Renal cortex interstitium (tissue), 11 donors: Measurements from ENCODE around the gene TBCB. TPM values are rescaled to one million over a fixed set of nuclear protein-coding genes. Genes with fewer than 3 reads are reported as not detected.
"Not testable (repeated sequence)": the region's sequence is repeated elsewhere in the genome, so short reads cannot be mapped to it uniquely, and the experiment has no call there.

Experiments
- DNase-seq, 11 donors: peaks; one replicate each; pipeline ENCODE4 v3.0.0-alpha.2; 2013; ENCODE audit warnings: low read depth in 9 of 11, low spot score in 4 of 11; ENCODE audit errors: extremely low read depth in 1 of 11
- polyA plus RNA-seq, 3 donors: library from polyadenylated mRNA; unstranded; fragments of 120-200 nt; gene quantifications; one replicate each; pipeline ENCODE4 v1.2.1, GENCODE V29; 2013; ENCODE audit not compliant: insufficient read length in 3 of 3

TBCB gene
- polyA plus RNA-seq, 3 donors, result 107 to 146 (median 119) TPM

DNA sequence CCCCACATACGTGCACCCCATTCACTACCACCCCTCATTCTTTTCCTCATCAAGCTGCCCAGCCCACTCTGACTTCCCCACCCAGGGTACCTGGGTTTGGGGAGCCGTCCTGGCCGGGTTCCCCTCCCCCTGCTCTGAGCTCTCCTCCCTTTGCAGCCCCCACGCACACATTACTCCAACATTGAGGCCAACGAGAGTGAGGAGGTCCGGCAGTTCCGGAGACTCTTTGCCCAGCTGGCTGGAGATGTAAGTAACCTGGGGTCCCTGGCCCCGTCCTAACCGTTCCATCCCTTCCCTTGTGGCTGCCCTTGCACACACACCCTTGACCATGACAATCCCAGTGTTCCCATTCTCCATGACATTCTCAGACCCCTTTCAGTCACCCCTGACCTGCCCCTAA is 27.2 kb downstream of the TBCB start:
- DNase-seq, result no peak

DNA sequence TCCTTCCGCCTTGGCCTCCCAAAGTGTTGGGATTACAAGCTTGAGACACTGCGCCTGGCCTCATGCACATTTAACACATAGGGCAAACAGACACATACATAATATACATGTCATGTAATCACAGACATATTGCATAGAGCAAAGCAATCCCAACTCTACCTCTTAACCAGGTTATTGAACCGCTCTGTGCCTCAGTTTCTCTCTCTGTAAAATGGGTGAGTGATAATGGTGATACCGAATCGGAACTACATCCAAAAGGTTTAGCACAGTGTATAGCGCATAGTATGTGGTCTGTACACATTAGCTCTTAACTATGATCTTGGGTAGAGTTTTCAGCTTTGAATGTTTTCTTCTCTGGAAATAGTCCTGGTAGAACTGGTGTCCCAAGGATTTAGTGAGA is 29.4 kb downstream of the TBCB start:
- no peak for DNase-seq

DNA sequence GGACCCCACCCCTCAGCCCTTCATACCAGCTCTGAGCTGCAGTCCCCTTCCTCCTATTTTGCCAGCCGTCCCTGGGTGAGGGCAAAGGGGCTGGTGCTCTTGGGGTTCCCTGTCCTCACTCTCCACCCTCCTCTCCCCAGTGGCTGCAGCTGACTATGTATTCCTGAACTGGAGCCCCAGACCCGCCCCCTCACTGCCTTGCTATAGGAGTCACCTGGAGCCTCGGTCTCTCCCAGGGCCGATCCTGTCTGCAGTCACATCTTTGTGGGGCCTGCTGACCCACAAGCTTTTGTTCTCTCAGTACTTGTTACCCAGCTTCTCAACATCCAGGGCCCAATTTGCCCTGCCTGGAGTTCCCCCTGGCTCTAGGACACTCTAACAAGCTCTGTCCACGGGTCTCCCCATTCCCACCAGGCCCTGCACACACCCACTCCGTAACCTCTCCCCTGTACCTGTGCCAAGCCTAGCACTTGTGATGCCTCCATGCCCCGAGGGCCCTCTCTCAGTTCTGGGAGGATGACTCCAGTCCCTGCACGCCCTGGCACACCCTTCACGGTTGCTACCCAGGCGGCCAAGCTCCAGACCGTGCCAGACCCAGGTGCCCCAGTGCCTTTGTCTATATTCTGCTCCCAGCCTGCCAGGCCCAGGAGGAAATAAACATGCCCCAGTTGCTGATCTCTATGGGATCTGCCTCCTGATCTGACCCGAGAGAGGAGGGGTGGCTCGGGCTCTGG is 34.6 kb downstream of the TBCB start:
- no peak for DNase-seq

DNA sequence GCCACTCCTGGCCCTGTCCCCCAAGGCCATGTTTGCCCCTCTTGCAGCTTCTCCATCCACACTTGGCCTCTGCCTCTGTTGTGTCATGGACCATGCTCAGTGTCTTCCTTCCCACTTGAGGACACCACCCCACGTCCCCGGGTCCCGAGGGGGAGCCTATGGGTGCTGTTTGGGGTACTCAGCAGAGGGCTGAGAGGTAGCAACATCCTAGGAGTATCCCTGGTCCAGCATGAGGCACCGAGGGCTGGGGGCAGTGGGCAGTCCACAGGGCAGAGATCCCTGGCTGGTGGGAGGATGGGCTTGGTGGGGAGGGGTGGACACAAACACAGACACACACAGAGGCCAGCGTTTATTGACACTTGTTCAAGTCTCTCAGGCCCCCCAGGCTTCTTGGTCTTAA is 35.3 kb downstream of the TBCB start:
- no peak for DNase-seq

DNA sequence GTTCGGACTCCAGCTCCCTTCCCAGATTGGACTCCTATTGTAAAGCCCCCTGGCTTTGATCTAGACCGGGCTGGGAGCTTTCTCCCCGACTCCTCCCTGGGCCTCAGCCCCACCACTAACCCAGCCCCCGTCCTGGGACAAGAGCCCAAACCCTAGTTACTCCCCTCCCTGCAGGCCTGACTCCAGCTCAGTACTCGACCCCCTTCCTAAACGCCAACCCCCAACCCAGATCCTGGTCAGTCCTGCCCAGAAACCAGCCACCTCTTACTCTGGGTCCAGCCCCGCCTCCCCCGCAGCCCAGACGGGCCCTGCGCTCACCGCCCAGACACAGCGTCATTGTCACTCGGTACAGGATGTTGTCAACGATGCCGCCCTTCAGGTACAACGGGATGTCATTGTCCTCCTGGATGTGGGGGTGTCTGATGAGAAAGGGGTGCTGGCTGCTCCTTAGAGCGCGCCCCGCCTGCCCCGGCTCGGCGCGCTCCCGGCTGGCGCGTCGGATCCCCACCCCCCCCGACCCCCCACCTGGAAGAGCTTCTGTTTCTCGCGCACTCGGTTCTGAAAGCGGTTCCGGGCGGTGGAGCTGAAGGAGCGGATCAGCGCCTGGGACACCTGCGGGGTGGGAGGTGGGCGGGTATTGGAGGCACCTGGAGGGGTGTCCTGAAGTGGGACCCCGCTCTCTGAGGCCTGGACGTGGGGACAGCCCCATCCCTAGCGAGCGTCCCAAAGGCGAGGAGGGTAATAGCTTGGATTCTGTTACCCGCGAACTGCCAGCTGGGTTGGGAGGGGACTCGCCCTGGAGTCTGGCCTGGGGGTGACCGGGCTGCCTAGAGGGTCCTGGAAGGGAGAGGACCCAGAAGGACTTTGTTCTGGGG is 36.1 kb downstream of the TBCB start:
- peak in 4 of 11 donors; percentile 24 to 51 (median 46) for DNase-seq

DNA sequence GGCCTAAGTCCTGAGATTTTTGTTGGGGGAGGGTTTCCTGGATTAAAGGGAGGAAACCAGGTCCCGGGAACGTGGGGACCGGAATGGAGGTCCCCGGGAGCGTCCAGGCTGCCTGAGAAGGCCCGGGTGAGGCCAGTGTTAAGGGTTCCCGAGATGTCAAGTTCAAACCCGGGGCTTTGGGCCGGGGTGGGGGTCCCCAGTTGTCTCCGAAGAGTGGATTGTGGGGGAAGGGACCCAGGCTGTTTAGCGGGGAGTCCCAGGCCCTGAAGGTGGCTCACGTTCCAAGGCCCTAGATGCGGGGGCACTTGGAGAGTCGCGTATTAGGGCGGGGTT is 36.7 kb downstream of the TBCB start:
- DNase-seq, result peak in 1 of 11 donors; percentile 16

DNA sequence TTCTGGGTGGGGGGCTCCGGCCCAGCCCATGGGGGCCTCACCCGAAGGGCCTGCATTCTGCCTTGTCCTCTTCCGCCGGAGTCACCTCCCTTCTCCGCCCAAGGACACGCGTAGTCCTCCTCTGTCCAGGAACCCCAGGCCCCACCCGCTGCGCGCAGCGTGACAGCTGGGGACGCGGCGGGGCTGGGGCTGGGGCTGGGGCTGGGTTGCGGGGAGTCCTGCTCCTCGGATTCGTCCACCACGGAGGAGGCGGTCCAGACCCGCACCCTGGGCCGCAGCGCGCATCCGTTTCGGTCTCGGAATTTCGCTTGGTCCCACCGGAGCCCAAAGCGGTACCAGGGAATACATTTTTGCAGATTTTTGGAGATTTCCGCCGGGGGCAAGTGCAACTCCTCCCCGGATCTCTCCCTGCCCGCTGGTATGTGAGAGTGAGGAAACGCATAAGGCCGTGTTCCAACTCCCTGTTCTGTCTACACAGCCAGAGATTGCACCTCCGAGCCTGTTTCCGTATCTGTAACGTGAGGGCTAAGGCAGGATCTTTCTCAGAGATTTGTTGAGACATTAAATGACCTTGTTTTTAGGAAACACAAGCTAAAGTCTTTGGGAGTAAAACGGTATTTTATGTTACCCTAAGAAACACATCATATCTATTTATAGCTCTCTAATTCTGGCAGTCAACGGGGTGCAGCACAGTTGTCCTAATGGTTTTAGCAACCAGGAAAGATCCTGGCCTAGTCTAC is 37.3 kb downstream of the TBCB start, which contains the start of gene COX7A1:
Gene COX7A1 (minus strand): TSS at position 96 of the 740 bp plus-strand sequence. CDS start 40 bp downstream, at position 56.
- peak in 5 of 11 donors; percentile 31 to 48 (median 34) for DNase-seq

DNA sequence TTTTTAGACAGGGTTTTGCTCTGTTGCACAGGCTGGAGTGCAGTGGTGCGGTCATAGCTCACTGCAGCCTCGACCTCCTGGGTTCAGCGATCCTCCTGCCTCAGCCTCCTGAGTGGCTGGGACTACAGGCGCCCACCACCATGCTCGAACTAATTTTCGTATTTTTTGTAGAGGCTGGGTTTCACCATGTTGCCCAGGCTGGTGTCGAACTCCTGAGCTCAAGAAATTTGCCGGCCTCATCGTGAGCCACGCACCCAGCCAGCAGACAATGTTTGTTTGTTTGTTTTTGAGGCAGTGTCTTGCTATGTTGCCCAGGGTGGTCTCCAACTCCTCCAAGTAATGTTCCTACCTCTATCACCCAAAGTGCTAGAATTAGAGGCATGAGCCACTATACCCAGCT is 37.9 kb downstream of the TBCB start:
- no peak for DNase-seq

DNA sequence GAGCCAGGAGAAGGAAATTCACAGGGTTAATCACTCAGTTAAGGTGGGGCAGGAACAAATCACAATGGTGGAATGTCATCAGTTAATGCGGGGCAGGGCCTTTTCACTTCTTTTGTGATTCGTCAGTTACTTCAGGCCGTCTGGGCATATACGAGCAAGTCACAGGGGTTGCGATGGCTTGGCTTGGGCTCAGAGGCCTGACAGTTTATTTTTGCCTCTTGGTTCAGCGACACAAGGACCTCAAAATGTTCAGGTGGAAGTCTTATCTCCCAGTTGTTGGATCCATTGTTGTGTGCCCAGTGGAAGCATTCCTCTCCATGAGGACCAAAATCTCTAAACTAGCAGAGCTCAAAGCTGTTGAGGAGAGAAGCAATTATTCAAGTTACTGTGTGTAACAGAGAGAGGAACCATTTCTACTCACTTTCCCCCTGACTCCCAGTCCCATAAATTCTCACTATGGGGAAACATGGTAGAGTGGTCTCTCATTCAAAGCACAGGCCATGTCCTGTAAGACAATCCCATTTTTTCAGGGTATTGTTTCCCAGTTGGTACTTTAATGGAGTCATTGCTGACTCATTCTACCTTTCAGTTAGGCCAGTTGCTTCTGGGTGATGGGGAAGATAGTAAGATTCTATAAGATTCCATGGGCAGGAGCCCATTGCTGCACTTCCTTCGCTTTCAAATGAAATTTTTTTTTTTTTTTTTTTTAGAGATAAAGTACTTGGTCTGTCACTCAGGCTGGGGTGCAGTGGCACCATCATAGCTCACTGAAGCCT is 45.7 kb downstream of the TBCB start:
- no peak for DNase-seq

DNA sequence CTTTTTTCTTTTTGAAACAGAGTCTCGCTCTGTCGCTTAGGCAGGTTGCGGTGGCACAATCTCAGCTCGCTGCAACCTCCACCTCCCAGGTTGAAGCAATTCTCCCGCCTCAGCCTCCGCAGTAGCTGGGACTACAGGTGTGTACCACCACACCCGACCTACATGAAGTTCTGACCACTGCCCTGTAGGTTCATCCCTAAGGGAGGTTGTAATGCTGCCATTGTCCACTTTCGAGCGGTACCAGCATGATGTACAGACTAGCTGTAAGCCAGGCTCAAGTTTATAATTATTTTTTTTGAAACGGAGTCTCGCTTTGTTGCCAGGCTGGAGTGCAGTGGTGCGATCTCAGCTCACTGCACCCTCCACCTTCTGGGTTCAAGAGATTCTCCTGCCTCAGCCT is 48.5 kb downstream of the TBCB start:
- no peak for DNase-seq

DNA sequence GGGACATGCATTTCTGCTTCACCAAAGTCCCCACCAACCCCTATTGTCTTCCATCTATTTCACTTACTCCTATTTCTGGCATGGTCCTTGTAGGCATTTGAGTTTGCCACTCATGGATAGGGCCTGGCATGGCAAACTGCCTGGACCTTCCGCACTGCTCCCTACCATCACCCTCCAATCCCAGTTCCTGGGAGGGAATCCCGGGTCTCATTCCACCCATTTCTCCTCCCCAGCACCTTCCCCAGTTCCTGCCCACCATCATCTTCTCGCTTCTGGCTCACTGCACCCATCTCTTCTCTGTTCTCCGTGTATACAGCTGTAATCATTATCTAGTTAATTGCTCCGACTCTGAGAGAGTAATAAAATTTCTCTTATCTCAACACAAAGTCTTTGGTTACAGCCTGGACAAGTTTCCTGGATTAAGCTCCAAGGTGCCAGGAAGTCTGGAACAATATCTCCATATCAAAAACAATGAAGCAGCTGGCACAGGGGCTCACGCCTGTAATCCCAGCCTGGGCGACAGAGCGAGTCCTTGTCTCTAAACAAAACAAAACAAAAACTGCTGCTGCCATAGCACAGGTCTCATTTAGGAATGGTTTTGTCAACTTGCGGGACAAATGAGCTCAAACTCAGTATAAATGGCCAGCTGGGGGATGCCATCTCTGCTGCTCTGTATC is 54.0 kb downstream of the TBCB start:
- peak in 7 of 11 donors; percentile 30 to 70 (median 57) for DNase-seq

DNA sequence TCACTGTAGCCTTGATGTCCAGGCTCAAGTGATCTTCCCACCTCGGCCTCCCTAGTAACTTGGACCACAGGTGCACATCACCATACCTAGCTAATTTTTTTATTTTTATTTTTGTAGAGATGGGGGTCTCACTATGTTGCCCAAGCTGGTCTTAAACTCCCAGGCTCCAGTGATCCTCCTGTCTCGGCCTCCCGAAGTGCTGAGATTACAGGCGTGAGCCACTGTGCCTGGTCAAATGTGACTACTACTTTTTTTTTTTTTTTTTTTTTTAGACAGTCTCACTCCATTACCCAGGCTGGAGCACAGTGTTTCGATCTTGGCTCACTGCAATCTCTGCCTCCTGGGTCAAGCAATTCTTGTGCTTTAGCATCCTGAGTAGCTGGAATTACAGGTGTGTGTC is 57.6 kb downstream of the TBCB start:
- no peak for DNase-seq

DNA sequence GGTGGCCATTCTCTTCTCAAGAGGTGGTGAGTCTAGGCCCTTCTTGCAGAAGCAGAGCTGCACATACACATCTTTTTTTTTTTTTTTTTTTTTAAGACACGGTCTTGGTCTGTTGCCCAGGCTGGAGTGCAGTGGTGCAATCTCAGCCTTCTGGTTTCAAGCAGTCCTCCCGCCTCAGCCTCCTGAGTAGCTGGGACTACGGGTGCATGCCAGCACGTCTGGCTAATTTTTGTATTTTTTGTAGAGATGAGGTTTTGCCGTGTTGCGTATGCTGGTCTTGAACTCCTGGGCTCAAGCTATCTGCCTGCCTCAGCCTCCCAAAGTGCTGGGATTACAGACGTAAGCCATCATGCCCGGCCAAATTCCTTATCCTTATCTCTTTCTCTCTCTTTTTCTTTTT is 58.6 kb downstream of the TBCB start:
- DNase-seq, result not testable (repeated sequence)

Other genes with a start within 250 kb of the TBCB start
- 10 to 100 TPM; 24.2 to 27.4 (median 27.3) TPM for gene APLP1, start 246.9 kb upstream of the TBCB start, polyA plus RNA-seq
- 1 to 10 TPM; 2.4 to 5.9 (median 3.6) TPM for gene NFKBID, start 214.9 kb upstream of the TBCB start, polyA plus RNA-seq
- gene HCST, start 212.9 kb upstream of the TBCB start, polyA plus RNA-seq, result 1 to 10 TPM; 3.3 to 5.4 (median 5.3) TPM
- gene TYROBP, start 207.2 kb upstream of the TBCB start, polyA plus RNA-seq, result 10 to 100 TPM in 2 of 3 donors, 1 to 10 TPM in 1; 9.0 to 14.3 (median 11.9) TPM
- 10 to 100 TPM in 2 of 3 donors, 1 to 10 TPM in 1; 8.2 to 13.9 (median 13.3) TPM for gene LRFN3, start 179.1 kb upstream of the TBCB start, polyA plus RNA-seq
- gene SDHAF1, start 120.3 kb upstream of the TBCB start, polyA plus RNA-seq, result 10 to 100 TPM; 10.6 to 15.7 (median 15.3) TPM
- gene SYNE4, start 106.7 kb upstream of the TBCB start, polyA plus RNA-seq, result 10 to 100 TPM in 2 of 3 donors, 1 to 10 TPM in 1; 9.8 to 16.4 (median 11.8) TPM
- 10 to 100 TPM; 14.0 to 15.8 (median 15.4) TPM for gene ALKBH6, start 101.3 kb upstream of the TBCB start, polyA plus RNA-seq
- 10 to 100 TPM; 51.9 to 54.0 (median 53.7) TPM for gene CLIP3, start 82.6 kb upstream of the TBCB start, polyA plus RNA-seq
- 10 to 100 TPM in 2 of 3 donors, 1 to 10 TPM in 1; 9.0 to 14.8 (median 13.9) TPM for gene THAP8, start 61.2 kb upstream of the TBCB start, polyA plus RNA-seq
- gene WDR62, start 60.6 kb upstream of the TBCB start, polyA plus RNA-seq, result 1 to 10 TPM; 4.4 to 6.2 (median 5.0) TPM
- not detected for gene OVOL3, start 4.3 kb upstream of the TBCB start, polyA plus RNA-seq
- gene POLR2I, start 593 bp upstream of the TBCB start, polyA plus RNA-seq, result 10 to 100 TPM; 46.2 to 58.4 (median 49.9) TPM
- 100 to 1,000 TPM; 522 to 608 (median 545) TPM for gene CAPNS1, start 24.6 kb downstream of the TBCB start, polyA plus RNA-seq
- 10 to 100 TPM; 16.5 to 30.8 (median 30.2) TPM for gene COX7A1, start 37.0 kb downstream of the TBCB start, polyA plus RNA-seq
- gene ZNF565, start 99.2 kb downstream of the TBCB start, polyA plus RNA-seq, result 1 to 10 TPM; 7.0 to 7.8 (median 7.0) TPM
- 100 to 1,000 TPM; 123 to 168 (median 139) TPM for gene ZNF146, start 99.6 kb downstream of the TBCB start, polyA plus RNA-seq